ENCODE results near the gene TAAR9. TPM values are rescaled to one million over a fixed set of nuclear protein-coding genes. Genes with fewer than 3 reads are reported as not detected.
"Not testable (repeated sequence)": the region's sequence is repeated elsewhere in the genome, so short reads cannot be mapped to it uniquely, and the experiment has no call there.

The TAAR9 gene
- total RNA-seq, 1 donor from 2014 or later = not detected

DNA sequence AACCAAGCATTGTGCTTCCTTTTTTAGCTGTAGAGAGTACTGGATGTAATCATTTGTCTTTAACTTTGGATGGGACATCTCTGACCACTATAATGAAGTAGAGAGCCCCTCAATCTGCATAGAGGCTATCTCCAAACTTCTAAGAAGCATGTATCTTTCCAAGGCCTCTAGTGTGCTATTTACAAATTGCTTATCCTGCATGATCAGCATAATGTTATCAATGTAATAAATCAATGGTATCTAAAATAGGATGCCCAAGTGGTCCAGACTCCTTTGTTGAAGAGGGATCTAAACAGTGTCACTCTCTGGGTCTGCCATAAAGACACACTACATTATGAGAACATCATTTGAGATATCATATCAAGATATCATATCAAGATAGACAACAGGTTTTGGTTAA, 6.7 kb downstream of the TAAR9 start:
- TF ChIP-seq, protein P1, sequence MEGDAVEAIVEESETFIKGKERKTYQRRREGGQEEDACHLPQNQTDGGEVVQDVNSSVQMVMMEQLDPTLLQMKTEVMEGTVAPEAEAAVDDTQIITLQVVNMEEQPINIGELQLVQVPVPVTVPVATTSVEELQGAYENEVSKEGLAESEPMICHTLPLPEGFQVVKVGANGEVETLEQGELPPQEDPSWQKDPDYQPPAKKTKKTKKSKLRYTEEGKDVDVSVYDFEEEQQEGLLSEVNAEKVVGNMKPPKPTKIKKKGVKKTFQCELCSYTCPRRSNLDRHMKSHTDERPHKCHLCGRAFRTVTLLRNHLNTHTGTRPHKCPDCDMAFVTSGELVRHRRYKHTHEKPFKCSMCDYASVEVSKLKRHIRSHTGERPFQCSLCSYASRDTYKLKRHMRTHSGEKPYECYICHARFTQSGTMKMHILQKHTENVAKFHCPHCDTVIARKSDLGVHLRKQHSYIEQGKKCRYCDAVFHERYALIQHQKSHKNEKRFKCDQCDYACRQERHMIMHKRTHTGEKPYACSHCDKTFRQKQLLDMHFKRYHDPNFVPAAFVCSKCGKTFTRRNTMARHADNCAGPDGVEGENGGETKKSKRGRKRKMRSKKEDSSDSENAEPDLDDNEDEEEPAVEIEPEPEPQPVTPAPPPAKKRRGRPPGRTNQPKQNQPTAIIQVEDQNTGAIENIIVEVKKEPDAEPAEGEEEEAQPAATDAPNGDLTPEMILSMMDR (IDR thresholded peaks at IDR 0.05; ENCODE audit: partially characterized antibody, unreplicated experiment) = no peak
- no peak overlapping the region for H3K4me3 Mint-ChIP-seq (ENCODE audit: unreplicated experiment)
- no peaks in the 10 kb centered on the region for H3K27me3 Mint-ChIP-seq (ENCODE audit: unreplicated experiment)
- DNase-seq = no peak
- H3K9me3 Mint-ChIP-seq (ENCODE audit: unreplicated experiment) = no peaks in the 10 kb centered on the region
- H3K4me1 Mint-ChIP-seq (ENCODE audit: low read depth, unreplicated experiment) = no peaks in the 10 kb centered on the region
- H3K27ac Mint-ChIP-seq (ENCODE audit: unreplicated experiment) = no peak overlapping the region
- no peaks in the 10 kb centered on the region for H3K36me3 Mint-ChIP-seq (ENCODE audit: unreplicated experiment)

DNA sequence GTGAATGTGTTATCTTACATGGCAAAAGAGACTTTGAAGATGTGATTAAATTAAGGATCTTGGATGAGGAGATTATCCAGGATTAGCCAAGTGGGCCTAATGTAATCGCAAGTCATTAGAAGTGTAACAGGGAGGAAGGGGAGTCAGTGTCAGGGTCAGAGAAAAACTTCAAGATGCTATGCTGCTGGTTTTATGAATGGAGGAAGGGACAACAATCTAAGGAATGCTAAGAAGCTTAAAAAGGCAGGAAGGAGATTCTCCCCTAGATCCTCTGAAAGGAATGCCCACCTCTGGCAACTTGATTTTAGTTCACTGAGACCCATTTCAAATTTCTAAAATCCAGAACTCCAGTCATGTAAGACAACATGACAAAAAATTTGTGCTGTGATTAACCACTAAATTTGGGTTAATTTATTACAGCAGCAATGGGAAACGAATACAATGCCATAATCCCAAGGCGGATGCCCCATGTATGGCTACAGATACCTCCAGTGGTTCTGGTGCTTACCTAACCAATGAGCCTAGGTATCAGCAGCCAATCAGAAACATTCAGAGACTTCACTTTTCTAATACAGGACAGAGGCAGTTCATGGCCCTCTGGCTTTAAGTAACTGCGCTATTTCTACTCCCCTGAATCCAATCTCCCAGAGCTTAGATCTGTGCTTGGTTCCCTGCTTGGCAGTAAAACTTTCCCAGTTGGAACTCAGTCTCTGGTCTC, 10.8 kb downstream of the TAAR9 start:
- H3K4me1 Mint-ChIP-seq (ENCODE audit: low read depth, unreplicated experiment) = no peaks in the 10 kb centered on the region
- TF ChIP-seq, protein P1 (IDR thresholded peaks at IDR 0.05; ENCODE audit: partially characterized antibody, unreplicated experiment) = no peak
- H3K9me3 Mint-ChIP-seq (ENCODE audit: unreplicated experiment) = no peaks in the 10 kb centered on the region
- H3K27ac Mint-ChIP-seq (ENCODE audit: unreplicated experiment) = no peak overlapping the region
- H3K27me3 Mint-ChIP-seq (ENCODE audit: unreplicated experiment) = no peaks in the 10 kb centered on the region
- no peak for DNase-seq
- H3K4me3 Mint-ChIP-seq (ENCODE audit: unreplicated experiment) = no peak overlapping the region
- H3K36me3 Mint-ChIP-seq (ENCODE audit: unreplicated experiment) = no peaks in the 10 kb centered on the region

DNA sequence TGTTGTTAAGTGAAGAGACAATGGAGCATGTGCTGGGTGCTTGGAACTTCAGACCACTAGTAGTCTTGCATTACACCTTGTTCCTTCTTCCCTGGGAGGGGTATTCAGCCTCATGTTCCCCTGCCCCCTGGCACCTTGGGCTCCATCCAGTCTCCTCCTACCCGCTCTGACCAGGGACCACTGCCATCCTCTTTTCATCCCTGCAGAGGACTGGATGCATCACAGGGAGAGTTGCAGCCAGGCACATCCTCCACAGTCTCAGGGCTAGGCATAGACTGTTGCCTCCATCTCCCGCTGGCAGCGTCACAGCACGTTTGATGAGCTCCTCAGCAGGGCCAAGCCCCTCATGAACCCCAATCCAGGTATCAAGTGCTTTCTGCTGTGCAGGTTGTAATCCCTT, 13.1 kb downstream of the TAAR9 start:
- TF ChIP-seq, protein P1 (IDR thresholded peaks at IDR 0.05; ENCODE audit: partially characterized antibody, unreplicated experiment) = no peak
- no peaks in the 10 kb centered on the region for H3K9me3 Mint-ChIP-seq (ENCODE audit: unreplicated experiment)
- no peaks in the 10 kb centered on the region for H3K4me1 Mint-ChIP-seq (ENCODE audit: low read depth, unreplicated experiment)
- H3K27me3 Mint-ChIP-seq (ENCODE audit: unreplicated experiment) = no peaks in the 10 kb centered on the region
- DNase-seq = no peak
- no peak overlapping the region for H3K27ac Mint-ChIP-seq (ENCODE audit: unreplicated experiment)
- no peaks in the 10 kb centered on the region for H3K36me3 Mint-ChIP-seq (ENCODE audit: unreplicated experiment)
- H3K4me3 Mint-ChIP-seq (ENCODE audit: unreplicated experiment) = no peak overlapping the region

DNA sequence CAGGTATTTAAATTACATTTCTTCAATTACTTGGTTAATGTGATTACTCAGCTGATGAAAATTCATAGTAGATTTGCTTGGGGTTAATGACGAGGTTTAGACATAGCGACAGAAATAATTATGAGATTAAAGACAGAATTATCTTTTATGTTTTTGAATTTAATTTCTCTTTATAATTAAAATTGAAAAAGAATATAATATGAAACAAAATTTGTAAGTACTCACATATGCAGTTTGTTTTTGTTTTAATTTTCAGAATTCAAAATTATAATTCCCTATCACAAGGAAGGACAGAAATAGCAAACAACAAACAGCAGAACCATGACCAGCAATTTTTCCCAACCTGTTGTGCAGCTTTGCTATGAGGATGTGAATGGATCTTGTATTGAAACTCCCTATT, 14.3 kb downstream of the TAAR9 start, which contains the start of gene TAAR8:
Gene TAAR8, plus strand, starts transcription at position 301 of the 400 bp plus-strand sequence. Its CDS starts 21 bp downstream, at position 322.
- Mint-ChIP-seq H3K4me1 (ENCODE audit: low read depth, unreplicated experiment) (no peaks in the 10 kb centered on the region), H3K36me3 (ENCODE audit: unreplicated experiment) (no peaks in the 10 kb centered on the region), H3K9me3 (ENCODE audit: unreplicated experiment) (no peaks in the 10 kb centered on the region), H3K4me3 (ENCODE audit: unreplicated experiment) (no peak within 1 kb of the TSS), H3K27ac (ENCODE audit: unreplicated experiment) (no peak within 1 kb of the TSS), H3K27me3 (ENCODE audit: unreplicated experiment) (no peaks in the 10 kb centered on the region)
- no peak for DNase-seq
- TF ChIP-seq, protein P1 (IDR thresholded peaks at IDR 0.05; ENCODE audit: partially characterized antibody, unreplicated experiment) = no peak

DNA sequence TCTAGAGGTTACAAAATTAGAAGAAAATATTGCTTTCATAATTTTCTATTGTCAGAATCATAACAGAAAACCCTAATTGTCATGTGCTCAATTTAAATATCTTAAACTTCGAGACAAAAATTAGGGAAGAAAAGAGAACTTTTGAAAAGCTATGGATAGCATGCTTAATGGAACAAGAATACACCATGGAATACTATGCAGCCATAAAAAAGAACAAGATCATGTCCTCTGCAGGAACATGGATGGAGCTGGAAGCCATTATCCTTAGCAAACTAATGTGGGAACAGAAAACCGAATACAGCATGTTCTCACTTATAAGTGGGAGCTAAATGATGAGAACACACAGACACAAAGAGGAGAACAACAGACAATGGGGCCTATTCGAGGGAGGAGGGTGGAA, 22.0 kb downstream of the TAAR9 start:
- not testable (repeated sequence) for H3K27ac Mint-ChIP-seq (ENCODE audit: unreplicated experiment); H3K9me3 Mint-ChIP-seq (ENCODE audit: unreplicated experiment); H3K27me3 Mint-ChIP-seq (ENCODE audit: unreplicated experiment); H3K4me1 Mint-ChIP-seq (ENCODE audit: low read depth, unreplicated experiment); H3K36me3 Mint-ChIP-seq (ENCODE audit: unreplicated experiment); H3K4me3 Mint-ChIP-seq (ENCODE audit: unreplicated experiment); DNase-seq
